ENCODE data around the gene HDHD2. TPM values are rescaled to one million over a fixed set of nuclear protein-coding genes. Genes with fewer than 3 reads are reported as not detected.
A peak's percentile ranks its signal among the peaks of the same experiment; 100 is the strongest.
"Not testable (repeated sequence)": the region's sequence is repeated elsewhere in the genome, so short reads cannot be mapped to it uniquely, and the experiment has no call there.

The HDHD2 gene, protein sequence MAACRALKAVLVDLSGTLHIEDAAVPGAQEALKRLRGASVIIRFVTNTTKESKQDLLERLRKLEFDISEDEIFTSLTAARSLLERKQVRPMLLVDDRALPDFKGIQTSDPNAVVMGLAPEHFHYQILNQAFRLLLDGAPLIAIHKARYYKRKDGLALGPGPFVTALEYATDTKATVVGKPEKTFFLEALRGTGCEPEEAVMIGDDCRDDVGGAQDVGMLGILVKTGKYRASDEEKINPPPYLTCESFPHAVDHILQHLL
- total RNA-seq = 10.7 and 14.4 TPM in 2 replicates

DNA sequence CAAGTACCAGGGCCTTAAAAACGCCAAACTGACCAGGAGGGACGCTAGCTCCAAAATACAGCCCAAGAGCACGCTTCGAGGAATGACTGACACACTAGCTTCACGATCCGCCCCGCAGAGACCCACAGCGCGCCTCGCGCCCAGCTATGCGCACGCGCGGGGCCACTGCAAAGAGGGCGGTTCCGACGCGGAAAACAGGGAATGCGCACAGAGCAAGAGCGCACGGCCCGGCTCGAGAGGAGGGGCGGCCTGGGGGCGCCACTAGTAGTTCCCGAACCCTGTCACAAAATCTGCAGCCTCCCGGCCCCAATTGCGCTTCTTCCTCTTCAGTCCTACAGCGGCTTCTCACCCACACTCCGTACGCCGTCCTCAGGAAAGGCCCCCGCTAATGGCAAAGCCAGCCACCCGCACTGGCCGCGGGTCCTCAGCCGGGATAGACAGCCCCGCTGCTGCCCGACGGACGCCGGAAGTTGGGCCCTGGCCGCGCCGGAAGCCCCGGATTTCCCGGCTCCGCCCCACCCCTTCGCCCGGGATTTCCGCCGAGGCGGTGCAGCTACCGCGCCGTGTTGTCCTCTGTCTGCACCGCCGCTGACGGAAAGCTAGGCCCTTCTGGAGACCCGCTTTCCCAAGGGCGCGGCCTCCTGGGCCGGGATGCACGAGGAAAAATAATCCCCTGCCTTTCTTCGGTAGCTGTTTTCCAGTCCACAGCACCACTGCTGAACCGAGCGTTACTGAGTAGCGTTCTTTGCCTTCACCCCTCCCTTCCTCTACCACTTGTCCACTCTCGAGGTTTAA, at the start of gene HDHD2:
Gene HDHD2 (minus strand): TSS at position 472 of the 795 bp plus-strand sequence. CDS start 14,061 bp downstream, outside the sequence.
- no peak for DNase-seq (ENCODE audit: extremely low read depth, low read depth, low spot score)

DNA sequence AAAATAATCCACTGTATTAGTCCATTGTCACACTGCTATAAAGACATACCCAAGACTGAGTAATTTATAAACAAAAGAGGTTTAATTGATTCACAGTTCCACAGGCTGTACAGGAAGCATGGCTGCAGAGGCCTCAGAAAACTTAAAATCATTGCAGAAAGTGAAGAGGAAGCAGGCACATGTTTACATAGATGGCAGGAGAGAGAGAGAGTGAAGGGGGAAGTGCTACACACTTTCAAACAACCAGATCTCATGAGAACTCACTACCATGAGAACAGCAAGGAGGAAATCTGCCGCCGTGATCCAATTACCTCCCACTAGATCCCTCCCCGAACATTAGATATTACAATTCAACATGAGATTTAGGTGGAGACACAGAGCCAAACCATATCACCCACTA, 45.7 kb upstream of the HDHD2 start:
- DNase-seq (ENCODE audit: extremely low read depth, low read depth, low spot score) = not testable (repeated sequence)

DNA sequence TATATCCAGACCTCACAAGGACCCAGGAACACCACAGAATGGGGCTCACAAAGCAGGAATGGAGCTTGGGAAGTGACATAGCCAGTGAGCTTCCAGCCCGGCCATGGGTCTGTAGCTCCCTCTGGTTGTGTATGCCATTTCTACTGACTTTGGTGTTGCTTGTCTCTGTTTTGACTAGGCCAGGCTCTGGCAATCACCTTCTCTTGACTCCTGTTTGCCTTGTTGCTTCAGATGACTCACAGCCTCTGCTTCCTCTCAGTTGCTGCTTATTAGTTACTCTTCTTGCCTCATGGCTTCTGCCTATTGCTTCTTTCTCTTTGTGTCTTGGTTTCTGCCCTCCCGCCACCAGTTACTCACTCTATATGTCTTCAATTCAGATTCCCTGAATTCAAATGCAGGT, 41.7 kb upstream of the HDHD2 start:
- no peak for DNase-seq (ENCODE audit: extremely low read depth, low read depth, low spot score)

DNA sequence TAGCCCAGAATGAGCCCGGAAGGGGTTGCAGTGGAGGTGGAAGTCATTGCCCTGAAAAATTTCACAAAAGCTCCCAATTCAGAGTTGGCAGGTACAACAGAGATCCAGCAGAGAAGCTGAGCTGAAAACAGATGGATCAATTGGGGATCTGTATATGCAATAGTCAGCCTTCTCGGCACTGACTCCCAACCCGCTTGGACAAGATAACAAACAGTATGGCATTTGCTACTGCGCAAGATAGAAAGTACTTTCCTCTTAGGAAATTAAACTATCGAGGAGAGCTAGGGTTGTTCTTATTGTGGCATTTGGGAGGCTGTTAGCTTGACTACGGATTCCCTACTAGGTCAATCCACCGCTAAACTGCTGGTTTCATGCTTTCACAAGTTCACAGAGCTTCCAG, 37.4 kb upstream of the HDHD2 start:
- DNase-seq (ENCODE audit: extremely low read depth, low read depth, low spot score) = no peak

DNA sequence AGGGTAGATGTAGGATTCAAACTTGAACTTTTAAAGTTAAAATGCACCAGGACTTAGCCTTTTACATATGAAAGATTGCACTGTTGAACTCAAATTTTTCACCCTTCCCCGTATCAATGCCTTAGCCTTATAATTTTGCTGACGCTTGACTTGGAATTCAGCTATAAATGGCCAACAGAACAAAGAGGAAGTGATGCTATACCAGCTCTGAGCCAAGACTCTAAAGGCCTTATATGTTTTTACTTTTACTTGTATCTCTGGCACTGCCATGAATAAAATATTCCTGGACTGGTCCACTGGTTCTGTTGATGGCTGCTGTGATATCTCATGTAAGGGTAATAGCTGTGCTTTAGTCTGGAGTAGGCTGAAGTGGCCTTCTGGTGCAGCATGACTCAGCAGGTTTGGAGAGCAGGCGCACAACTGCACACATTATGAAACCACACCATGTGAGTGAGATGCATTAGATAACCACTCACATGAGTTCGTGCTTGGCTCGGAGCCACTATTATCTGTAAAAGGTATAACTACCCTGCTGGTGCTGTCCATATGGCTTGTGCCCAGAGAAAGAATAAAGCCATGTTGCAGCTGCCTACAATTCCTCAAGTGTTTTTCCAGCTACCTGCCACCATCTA, 34.2 kb upstream of the HDHD2 start:
- no peak for DNase-seq (ENCODE audit: extremely low read depth, low read depth, low spot score)

DNA sequence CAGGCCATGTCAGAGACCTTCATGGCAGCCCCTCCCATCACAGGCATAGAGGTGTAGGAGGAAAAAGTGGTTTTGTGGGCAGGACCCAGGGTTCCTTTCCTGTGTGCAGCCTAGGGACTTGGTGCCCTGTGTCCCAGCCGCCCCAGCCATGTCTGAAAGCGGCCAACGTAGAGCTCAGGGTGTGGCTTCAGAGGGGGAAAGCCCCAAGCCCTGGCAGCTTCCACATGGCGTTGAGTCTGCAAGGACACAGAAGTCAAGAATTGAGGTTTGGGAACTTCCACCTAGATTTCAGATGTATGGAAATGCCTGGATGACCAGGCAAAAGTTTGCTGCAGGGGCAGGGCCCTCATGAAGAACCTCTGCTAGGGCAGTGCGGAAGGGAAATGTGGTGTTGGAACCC, 31.9 kb upstream of the HDHD2 start:
- DNase-seq (ENCODE audit: extremely low read depth, low read depth, low spot score) = not testable (repeated sequence)

DNA sequence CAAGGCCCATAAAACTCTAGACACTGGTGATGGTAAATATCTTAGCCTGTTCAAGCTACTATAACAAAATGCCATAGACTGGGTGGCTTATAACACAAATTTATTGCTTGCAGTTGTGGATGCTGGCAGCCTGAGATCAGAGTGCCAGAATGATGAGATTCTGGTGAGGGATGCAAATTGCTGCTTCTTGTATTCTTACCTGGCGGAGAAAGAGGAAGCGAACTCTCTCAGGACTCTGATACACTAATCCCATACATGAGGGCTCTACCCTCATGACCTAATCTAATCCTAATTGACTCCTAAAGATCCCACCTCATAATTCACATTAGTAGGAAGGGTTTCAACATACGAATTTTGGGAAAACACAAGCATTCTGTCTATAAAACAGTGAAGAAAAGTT, 30.5 kb upstream of the HDHD2 start:
- DNase-seq (ENCODE audit: extremely low read depth, low read depth, low spot score) = no peak

DNA sequence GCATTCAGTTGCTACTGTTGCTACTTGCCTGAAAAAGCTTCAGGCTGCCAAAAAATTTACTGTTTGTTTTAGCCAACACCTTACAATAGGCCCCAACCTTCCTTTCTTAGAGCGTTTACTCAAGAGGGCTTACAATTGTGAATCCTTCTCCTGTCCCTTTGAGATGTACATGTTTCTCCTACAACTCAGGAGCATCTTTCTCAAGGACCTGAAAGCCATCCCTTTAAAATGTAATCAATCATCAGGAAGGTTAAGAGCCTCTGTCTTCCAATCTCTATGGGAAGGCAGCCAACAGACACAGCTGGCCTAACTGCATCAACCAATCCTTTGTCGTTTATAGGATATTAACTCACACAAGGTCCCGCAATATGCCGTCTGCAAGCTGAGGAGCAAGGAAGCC, 29.2 kb upstream of the HDHD2 start:
- no peak for DNase-seq (ENCODE audit: extremely low read depth, low read depth, low spot score)

DNA sequence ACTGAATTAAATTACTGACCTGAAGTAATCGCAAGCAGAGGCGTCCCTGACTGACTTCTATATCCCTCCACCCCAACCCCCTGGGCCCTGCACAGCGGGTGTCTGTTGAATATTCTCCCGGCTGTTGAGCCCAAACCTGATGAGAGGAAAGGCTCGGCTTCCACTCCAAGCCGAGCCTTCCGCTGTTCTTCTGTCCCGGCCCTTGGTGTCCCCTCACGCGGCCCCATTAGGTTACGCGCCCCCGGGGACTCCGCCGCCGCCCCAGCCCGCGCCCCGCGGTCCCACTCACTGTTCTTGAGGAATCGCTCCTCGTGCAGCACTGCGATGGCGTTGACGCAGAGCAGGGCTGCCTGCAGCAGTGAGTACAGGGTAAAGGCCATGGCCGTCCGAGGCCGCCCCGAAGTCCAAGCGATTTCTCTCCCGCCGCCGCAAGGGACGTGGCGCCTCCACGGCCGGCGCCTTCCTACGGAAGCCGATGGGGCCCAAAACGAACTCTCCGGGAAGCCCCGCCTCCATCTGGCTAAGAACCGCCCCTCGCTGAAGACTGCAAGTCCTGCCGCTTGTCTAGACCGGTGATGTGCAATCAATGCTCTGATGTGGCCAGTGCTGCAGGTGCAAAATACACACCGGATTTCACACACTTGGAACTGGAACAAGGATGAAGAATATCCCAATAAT, 25.7 kb upstream of the HDHD2 start, which contains the start of gene IER3IP1:
Gene IER3IP1 (minus strand): TSS at position 467 of the 678 bp plus-strand sequence. CDS start 87 bp downstream, at position 380.
- peak; percentile 52 for DNase-seq (ENCODE audit: extremely low read depth, low read depth, low spot score)

DNA sequence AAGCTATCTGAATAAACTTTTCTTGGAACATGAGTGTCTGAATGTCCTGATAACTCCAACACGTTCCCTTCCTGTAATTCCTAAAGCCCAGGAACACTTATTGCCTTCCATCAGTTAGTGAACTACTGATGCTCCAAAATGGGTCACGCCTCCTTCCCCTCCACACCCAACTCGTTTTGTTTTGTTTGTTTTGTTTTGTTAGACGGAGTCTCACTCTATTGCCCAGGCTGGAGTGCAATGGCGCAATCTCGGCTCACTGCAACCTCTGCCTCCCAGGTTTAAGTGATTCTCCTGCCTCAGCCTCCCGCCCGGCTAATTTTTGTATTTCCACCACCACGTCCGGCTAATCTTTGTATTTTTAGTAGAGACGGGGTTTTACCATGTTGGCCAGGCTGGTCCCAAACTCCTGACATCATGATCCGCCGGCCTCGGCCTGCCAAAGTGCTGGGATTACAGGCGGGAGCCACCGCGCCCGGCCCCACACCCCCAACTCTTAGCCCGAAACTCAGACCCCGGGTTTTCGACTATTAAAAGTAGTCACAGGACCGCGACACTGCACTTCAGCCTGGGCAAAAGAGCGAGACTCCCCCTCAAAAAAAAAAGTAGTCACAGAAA, 25.1 kb upstream of the HDHD2 start:
- DNase-seq (ENCODE audit: extremely low read depth, low read depth, low spot score) = no peak

DNA sequence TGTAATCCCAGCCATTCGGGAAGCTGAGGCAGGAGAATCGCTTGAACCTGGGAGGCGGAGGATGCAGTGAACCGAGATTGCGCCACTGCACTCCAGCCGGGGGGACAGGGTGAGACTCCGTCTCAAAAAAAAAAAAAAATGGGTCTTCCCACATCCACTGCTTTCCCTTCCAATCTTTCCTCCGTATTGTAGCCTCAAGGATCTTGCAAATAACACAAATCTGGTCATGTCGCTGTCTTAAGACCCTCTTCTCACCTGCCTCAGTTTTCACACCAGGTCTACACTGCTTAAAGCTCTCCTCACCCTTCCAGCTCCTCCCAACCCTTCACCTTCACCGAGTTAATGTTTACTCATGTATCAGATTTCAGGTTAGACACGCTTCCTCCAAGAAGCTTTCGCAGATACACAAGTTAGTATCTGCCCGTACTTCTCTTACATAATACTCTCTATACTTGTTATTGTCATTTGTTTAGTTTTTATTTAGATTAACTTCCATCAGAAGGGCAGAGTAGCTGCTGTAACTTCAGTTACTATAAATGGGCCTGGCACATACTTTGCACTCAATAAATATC, 24.3 kb upstream of the HDHD2 start:
- DNase-seq (ENCODE audit: extremely low read depth, low read depth, low spot score) = no peak

DNA sequence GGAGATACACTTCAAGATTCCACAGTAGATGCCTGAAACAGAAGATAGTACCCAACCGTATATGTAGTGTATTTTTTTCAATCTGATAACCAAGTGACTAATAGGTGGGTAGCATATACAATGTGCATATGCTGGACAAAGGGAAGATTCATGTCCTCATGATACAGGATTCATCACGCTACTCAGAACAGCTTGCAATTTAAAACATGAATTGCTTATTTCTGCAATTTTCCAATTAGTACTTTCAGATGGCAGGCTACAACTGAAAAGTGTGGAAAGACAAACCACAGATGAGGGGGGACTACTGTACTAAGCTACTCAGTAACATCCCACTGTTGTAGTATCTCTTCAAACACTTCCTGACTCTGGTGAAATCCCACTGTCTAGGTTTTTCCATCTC, 22.2 kb upstream of the HDHD2 start:
- no peak for DNase-seq (ENCODE audit: extremely low read depth, low read depth, low spot score)

DNA sequence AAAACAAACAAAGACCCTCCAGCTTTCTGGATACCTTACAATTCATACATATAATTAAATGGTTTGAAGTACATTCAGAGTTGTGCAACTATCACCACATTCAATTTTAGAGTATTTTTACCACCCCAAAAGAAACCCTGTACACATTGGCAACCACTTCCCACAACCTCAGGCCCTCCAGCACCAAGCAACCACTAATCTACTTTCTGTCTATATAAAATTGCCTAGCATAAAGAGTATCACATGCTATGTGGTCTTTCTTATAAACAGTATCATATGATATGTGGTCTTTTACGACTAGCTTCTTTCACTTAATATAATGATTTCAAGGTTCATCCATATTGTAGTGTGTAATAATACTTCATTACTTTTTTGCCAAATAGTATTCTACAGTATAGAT, 18.6 kb upstream of the HDHD2 start:
- no peak for DNase-seq (ENCODE audit: extremely low read depth, low read depth, low spot score)

DNA sequence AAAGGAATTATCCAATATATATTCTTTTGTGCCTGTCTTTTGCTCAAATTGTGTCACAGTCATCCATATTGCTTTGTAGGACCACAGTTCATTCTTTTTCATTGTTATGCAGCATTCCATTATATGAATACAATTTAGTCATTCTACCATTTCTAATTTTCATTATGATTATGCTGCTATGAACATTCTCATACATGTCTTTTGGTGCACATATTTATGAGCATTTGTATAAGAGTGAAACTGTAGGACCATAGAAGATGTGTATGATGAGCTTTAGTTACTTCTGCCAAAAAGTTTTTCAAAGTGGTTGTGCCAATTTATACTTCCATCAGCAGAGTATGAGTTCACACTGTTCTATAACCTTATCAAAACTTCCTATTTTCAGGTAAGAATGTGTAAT, 18.2 kb upstream of the HDHD2 start:
- no peak for DNase-seq (ENCODE audit: extremely low read depth, low read depth, low spot score)

DNA sequence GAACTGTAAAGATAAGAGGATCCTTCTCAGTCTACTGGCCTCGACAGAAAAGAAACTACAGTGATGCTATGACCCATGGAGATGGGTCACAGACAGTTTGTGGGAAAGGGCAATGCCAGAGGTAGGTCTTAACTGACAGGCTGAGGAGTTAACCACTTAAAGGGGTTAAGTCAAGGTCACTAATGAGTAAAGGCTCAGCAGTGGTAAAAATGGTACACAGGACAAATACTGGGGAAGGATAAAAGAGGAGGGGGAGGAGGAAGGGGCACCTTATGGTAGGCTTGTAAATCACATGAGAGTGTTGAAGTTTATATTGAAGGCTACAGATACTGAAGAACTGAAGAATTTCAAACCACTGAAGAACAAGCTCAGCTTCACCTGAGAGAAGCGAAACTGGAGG, 16.0 kb upstream of the HDHD2 start:
- DNase-seq (ENCODE audit: extremely low read depth, low read depth, low spot score) = no peak

DNA sequence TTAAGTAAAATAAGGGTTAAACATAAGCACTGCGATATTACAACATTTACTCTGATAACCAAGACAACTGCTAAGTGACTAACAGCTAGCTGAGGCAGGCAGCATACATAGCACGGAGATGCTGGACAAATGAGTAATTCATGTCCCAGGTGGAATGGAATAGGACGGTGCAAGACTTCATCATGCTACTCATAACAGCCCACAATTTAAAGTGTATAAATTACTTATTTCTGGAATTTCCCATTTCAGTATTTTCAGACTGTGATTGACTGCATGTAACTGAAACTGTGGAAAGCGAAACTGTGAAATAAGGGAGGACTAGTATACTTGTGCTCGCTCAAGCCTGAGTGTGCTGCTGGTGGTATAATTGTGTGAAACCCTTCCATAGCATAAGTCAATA, 12.9 kb upstream of the HDHD2 start:
- no peak for DNase-seq (ENCODE audit: extremely low read depth, low read depth, low spot score)

DNA sequence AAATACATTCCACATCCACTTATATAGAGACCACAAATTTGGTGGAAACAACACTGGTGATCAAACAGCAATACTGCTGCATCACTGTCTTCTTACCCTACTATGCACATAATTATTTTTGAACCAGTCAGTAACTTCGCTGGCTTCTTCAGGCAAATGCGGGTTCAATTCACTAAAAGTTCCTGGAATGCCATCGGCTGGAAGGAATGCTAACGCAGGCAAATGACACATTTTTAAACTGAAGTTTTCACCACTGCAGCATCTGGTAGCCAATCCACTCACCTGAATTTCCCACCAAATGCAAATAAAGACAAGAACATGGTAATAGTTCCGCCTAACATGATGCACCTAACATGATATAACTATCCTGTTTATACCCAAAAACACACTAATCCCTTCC, 10.0 kb upstream of the HDHD2 start:
- no peak for DNase-seq (ENCODE audit: extremely low read depth, low read depth, low spot score)

DNA sequence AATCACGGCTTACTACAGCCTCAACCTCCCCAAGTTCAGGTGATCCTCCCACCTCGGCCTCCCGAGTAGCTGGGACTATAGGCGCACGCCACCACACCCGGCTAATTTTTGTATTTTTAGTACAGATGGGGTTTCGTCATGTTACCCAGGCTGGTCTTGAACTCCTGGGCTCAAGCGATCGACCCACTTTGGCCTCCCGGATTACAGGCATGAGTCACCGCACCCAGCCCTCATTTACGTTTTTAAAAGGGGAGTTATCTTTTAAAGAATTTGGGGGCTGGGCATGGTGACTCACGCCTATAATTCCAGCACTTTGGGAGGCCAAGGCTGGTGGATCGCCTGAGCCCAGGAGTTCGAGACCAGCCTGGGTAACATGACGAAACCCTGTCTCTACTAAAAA, 8.1 kb upstream of the HDHD2 start:
- not testable (repeated sequence) for DNase-seq (ENCODE audit: extremely low read depth, low read depth, low spot score)

DNA sequence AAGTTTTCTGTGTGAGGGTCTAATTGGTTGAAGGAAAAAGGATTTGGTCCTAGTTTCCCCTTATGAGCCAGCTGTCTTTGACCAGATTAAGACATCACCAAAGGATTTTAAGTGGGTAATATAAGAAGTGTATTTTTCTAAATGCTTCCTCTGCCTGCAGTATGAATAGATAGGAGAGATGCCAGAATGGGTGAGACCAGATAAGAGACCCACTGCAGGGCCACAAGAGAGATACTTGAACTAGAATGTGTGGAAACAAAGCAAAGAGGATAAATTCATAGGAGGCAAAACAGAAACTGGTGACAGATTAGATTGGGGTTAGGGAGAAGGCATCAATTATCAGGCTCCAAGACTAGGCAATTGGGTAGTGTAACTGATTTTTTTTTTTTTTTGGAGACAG, 1.1 kb upstream of the HDHD2 start:
- DNase-seq (ENCODE audit: extremely low read depth, low read depth, low spot score) = no peak

DNA sequence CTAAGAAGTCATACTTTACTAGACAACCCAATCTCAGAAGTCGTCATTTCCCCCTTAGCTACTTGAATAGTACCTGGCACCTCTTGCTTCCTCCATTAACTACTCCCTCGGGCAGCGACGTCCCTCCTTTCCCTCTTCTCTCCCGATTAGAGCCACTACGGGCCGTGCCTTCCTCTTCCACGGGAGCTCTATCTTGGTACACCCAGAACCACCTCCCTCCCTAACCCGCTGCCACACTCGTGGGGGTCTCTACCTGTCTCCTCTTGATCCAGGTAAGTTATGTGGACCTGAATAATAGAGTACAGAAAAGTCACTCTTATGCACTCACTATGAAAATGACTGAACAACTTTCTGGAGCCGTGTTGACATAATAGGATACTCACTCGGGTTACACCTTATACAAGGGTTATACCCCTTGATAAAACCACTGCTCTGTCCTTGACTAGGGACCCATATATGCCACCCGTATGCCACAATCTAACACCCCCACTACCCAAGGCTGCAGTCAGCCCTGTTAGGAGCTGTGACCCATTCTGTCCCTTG, 595 bp upstream of the HDHD2 start:
- no peak for DNase-seq (ENCODE audit: extremely low read depth, low read depth, low spot score)

Data from glomerular endothelial cell (primary cell).